HG02623 (cell line): ENCODE results near the gene THOC6.
"Not testable (repeated sequence)": the region's sequence is repeated elsewhere in the genome, so short reads cannot be mapped to it uniquely, and the experiment has no call there.

Experiments
- ATAC-seq: cut with Tn5 transposase; IDR thresholded peaks from one replicate; pipeline ENCODE4 v1.9.1; 2021; ENCODE audit warnings: moderate library complexity; ENCODE audit not compliant: unreplicated experiment

THOC6 gene

GRCh38 chr16:3052571-3053329 lies 28.9 kb downstream of the THOC6 start:
- ATAC-seq, result not testable (repeated sequence)

DNA sequence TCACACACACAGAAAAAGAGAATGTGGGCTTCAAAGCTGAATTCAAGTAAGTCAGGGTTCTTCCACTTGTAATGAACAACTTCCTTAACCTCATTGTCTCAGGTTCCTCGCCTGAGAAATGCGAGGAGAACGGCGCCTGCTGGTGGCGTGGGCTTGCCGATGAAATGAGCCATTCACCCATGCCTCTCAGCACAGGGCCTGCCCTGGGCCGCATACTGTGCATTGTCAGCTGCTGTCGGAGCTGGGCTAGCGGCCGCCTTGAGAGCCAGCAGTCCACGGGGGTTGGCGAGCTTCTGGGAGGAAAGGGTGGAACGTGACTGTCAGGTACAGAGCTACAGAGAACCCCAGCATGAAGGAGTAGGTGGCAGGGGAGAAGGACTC lies 29.5 kb downstream of the THOC6 start:
- not testable (repeated sequence) for ATAC-seq

DNA sequence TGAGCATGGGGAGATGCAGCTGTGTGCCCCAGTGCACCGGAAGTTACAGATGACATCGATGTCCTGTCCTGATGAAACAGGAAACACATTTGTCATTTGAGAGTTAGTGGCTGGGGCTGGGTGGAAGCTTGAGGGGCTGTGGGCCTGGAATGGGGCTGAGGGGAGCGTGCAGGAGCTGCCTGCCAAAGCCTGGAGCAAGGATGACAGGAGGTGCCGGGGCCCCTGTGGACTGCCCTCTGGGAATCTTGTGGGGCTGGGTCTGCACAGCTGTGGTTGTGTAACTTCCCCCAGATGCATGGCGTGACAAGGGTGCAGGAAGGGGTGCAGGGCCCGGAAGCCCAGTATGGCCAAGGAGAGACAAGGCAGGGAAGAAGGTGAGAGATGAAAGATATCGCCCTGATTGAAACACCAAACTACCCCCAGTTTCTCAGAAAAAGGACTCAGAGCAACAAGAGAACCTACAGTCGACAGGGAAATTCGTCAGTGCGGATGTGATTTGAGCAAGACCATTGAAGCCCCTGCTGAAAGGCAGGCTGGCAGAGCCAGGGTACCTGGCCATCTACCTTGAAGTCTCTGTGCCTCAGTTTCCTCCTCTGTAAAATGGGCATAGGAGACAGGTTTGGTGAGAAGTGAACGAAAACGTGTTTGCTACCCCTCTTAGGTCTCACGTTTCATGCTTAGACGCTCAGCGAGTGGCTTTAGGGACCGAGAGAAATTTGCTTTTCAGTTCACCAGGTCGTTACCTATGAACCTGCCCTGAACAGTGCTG lies 31.3 kb downstream of the THOC6 start:
- no peak for ATAC-seq

DNA sequence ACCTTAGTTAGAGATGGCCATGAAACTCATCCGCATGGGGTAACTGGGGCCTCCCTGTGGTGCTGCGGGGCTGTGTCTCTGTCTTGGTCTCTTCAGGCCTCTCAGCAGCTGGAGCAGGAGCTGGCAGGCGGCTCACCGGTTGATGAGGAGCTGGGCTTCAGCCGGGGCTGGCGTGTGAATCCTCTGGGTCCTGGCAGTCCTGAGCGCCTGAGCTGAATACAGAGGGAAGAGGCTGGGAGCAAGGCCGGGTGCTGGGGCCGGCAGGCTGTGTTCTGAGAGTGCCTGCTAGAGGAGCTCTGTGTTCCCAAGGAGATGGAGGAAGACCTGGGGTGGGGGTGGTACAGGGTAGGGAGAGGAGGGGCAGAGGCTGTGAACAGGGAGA lies 31.9 kb downstream of the THOC6 start:
- ATAC-seq, result not testable (repeated sequence)

- ATAC-seq, result no peak
Observed at GRCh38 chr16:3056336-3057180, 32.7 kb downstream of the THOC6 start.

DNA sequence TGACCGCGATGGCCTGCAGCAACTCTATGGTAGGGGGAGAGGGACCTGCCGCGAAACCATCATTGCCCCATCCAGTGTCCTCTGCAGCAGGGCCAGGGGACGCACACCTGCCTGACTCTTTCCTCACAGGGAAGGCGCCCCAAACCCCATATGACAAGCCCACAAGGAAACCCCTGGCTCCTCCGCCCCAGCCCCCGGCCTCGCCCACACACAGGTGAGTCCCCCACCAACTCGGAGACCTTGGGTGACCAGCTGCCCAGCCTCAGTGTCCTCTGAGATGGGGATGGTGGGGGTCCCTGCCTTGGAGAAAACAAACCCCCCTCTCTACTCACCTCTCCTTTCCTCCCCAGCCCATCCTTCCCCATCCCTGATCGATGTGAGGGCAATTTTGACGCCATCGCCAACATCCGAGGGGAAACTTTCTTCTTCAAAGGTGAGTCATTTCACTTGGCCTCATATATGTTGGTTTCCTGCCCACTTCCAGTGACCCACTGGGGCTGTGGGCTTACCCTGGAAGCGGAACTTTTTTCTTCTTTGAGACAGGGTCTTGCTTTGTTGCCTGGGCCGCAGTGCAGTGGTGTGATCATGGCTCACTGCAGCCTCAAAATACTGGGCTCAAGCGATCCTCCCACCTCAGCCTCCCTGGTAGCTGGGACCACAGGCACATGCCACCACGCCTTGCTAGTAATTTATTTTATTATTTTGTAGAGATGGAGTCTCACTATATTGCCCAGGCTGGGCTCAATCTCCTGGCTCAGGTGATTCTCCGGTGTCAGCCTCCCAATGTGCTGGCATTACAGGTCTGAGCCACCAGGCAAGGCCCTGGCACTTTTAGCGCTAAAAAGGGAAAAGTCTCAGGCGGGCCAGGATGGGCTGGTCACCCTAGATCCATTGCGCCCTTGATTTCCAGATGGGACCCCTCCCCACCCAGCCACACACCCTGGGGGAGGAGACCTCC lies 33.6 kb downstream of the THOC6 start:
- ATAC-seq, result no peak

- ATAC-seq, result no peak
Observed at GRCh38 chr16:3058139-3059030, 34.5 kb downstream of the THOC6 start.

GRCh38 chr16:3059041-3059722 lies 35.3 kb downstream of the THOC6 start:
- ATAC-seq, result peak; percentile 80

- no peak for ATAC-seq
Observed at GRCh38 chr16:3059723-3060242, 35.9 kb downstream of the THOC6 start.

DNA sequence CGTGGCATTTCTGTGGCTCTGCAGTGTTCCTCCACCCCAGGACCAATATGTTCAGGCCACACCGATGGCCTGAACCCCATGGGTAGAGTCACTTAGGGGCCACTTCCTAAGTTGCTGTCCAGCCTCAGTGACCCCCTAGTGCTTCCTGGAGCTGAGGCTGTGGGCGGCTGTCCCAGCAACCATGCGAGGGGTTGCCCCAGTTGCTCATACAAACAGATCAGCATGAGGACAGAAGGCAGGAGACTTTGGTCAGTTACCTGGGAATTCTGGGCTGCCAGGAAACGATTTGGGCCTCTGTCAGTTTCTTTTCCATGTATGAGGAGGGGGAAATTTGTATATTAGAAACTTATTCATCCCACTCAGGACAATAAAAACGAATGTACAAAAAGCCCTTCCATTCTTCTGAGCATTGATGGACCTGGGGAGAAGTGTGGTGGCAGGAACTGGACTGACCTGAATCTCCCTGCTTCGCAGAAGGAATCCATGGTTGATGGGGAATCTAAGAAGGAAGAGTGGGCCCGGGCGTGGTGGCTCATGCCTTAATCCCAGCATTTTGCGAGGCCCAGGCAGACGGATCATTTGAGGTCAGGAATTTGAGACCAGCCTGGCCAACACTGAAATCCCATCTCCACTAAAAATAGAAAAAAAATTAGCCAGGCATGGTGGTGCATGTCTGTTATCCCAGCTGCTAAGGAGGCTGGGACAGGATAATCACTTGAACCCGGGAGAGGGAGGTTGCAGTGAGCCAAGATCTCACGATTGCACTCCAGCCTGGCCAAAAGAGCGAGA lies 36.7 kb downstream of the THOC6 start:
- ATAC-seq, result no peak

DNA sequence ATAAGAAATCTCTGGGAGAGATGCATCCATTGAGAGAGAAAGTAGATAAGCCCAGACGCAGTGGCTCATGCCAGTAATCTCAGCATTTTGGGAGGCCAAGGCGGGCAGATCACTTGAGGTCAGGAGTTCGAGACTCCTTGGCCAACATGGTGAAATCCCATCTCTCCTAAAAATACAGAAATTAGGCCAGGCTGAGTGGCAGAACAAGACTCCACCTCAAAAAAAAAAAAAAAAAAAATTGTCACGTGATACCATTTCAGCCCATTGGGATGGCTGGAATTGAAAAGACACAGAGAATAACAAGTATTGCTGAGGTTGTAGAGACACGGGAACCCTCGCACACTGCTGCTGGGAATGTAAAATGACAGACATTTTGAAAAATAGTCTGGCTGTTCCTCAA lies 38.7 kb downstream of the THOC6 start:
- ATAC-seq, result no peak

DNA sequence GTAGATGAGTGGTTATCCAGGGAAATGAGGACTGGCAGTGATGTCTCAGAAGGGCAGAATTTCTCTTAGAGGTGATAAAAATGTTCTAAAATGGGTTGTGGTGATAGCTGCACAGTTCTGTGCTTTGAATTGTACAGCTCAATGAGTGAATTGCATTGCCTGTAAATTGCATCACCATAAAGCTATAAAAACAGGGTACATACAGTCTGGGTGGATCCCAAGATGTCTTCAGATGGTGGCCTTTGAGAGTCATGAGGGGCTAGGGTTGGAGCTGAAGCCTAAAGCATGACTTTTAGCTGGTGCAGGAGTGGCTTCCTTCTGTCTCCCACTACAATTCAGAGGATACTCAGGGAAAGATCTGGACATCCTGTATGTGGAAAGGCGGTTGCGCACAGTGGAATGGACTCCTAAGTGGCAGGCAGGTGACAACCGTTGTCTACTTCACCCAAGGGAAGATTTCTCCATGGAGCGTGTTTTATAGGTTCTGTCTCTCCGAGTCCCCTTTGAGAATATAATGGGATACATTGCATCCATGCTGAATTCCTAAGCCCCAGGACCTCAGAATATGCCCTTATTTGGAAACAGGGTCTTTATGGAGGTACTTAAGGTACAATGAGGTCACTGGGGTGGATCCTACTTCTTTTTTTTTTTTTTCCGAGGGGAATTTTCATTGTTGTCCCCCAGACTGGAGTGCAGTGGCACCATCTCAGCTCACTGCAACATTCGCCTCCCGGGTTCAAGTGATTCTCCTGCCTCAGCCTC lies 40.0 kb downstream of the THOC6 start:
- ATAC-seq, result no peak

- ATAC-seq, result no peak
Observed at GRCh38 chr16:3065069-3065741, 41.4 kb downstream of the THOC6 start, which contains the start of gene IL32. IL32 (plus strand) TSS chr16:3065640; CDS start chr16:3065812, 172 bp downstream.

DNA sequence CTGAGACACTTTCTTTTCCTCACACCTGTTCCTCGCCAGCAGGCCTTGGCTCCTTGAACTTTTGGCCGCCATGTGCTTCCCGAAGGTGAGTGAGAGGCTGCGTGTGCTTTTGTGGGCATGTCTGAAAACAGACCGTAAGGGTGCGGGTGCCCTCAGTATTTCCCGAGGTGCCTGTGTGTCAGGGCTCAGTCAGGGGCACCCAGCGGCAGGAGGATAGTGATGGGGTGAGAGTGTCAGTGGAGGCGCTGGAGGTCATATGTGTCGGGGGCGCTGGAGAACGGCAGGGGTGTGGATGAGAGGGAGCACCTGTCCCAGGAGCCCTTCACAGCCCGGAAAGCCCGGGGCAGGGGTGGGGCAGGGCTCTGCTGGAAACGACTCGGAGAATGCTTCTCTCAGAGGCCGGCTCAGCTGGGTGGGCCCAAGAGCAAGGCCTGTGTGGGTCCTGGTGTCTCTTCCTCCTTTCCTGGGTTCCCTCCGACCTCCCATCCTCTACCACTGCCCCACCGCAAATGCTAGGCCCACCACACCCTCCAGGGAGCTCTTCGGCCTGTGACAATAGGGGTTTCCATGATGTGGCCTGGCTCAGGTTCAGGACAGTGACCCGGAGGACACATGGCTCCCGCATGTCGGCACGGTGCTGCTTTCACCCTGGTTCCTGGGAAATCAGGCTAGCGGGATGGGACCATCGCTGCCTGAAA lies 42.1 kb downstream of the THOC6 start:
- ATAC-seq, result no peak

GRCh38 chr16:3066440-3066748 lies 42.6 kb downstream of the THOC6 start:
- no peak for ATAC-seq

- ATAC-seq, result no peak
Observed at GRCh38 chr16:3068487-3068886, 44.7 kb downstream of the THOC6 start.
